HCT116 (cell line): ENCODE results near the gene PTOV1. TPM values are rescaled to one million over a fixed set of nuclear protein-coding genes. Genes with fewer than 3 reads are reported as not detected.

Experiments used
- ATAC-seq: fragments of 200-7000 bp; cut with Tn5 transposase; 2 replicates; pipeline ENCODE4 v1.9.1; 2020; ENCODE audit warnings: mild to moderate bottlenecking, moderate library complexity
- BruUV-seq: library from RNA; stranded (reverse); fragments of 400-500 nt; replicated peaks from 2 replicates; lab custom pipeline; 2021; lab: Mats Ljungman, UMichigan
- CTCF ChIA-PET: fragments of 300-600 bp; sonication (Branson Sonifier 250); formaldehyde crosslinking; loops from one replicate; lab custom pipeline; 2021; ENCODE audit warnings: antibody characterized with exemption; lab: Charles Lee
- POLR2A ChIA-PET: fragments of 300-600, 350-600 bp; sonication (Branson Sonifier 250); formaldehyde crosslinking; loops from one replicate; lab custom pipeline; 2021; ENCODE audit warnings: antibody characterized with exemption; lab: Charles Lee
- RAD21 ChIA-PET, 2 experiments: fragments of 300-600 bp; sonication (Branson Sonifier 250); formaldehyde crosslinking; loops; one replicate each; lab custom pipeline; 2023; ENCODE audit warnings: low total read pairs in 2 of 2; ENCODE audit not compliant: uncharacterized antibody in 2 of 2, unreplicated experiment in 2 of 2, low non-redundant PET in 1 of 2; lab: Charles Lee
- DNase-seq: peaks from one replicate; pipeline ENCODE4 v3.0.0-alpha.2; 2010; ENCODE audit warnings: low read depth, low spot score
- H2AFZ ChIP-seq: fragments of 200-600 bp; shearing (Covaris generic), sonication (generic); 2 replicates; pipeline ENCODE4 v1.6.1; 2017; ENCODE audit warnings: low read depth, mixed run types, mixed read lengths, antibody characterized with exemption, low read length; ENCODE audit not compliant: poor library complexity, severe bottlenecking
- H3K27ac ChIP-seq: 2 replicates; pipeline ENCODE4 v1.5.1; 2012; ENCODE audit warnings: low read depth, low read length
- H3K27me3 ChIP-seq: fragments of 200-600 bp; sonication (generic); 2 replicates; pipeline ENCODE4 v1.6.1; 2016; ENCODE audit warnings: mixed run types, low read length, mixed read lengths; ENCODE audit not compliant: insufficient read depth
- H3K36me3 ChIP-seq, 2 experiments: fragments of 200-500 bp in 1 of 2; fragments of 200-600 bp in 1 of 2; sonication (Bioruptor generic) in 1 of 2; sonication (generic) in 1 of 2; 2 replicates each; pipeline versions ENCODE4 v1.5.1 to v1.6.1; 2014 to 2016; ENCODE audit warnings: low read length in 2 of 2, inconsistent platforms in 1 of 2, mixed read lengths in 1 of 2, mixed run types in 1 of 2; ENCODE audit not compliant: insufficient read depth in 2 of 2, control insufficient read depth in 1 of 2
- H3K4me1 ChIP-seq, 2 experiments: fragments of 200-600 bp in 1 of 2; sonication (generic) in 1 of 2; 2 replicates each; pipeline versions ENCODE4 v1.5.1 to v1.6.1; 2012 to 2017; ENCODE audit warnings: low read length in 2 of 2, inconsistent platforms in 1 of 2, mild to moderate bottlenecking in 1 of 2, mixed read lengths in 1 of 2, mixed run types in 1 of 2, moderate library complexity in 1 of 2; ENCODE audit not compliant: insufficient read depth in 2 of 2, control insufficient read depth in 1 of 2
- H3K4me2 ChIP-seq: fragments of 200-600 bp; sonication (generic); 2 replicates; pipeline ENCODE4 v1.6.1; 2017; ENCODE audit warnings: mixed run types, low read length, mixed read lengths
- H3K4me3 ChIP-seq, 2 experiments: fragments of 200-600 bp in 1 of 2; sonication (generic) in 1 of 2; replicated peaks in 1 of 2; 2 replicates each; pipeline ENCODE4 v1.5.1; 2011 to 2016; ENCODE audit warnings: low read length in 2 of 2, control low read depth in 1 of 2, low read depth in 1 of 2, mild to moderate bottlenecking in 1 of 2, mixed read lengths in 1 of 2, mixed run types in 1 of 2
- H3K79me2 ChIP-seq: fragments of 200-600 bp; sonication (generic); 2 replicates; pipeline ENCODE4 v1.6.1; 2017; ENCODE audit warnings: mild to moderate bottlenecking, mixed run types, low read length, moderate library complexity, mixed read lengths; ENCODE audit not compliant: insufficient read depth
- H3K9ac ChIP-seq: fragments of 200-600 bp; sonication (generic); 2 replicates; pipeline ENCODE4 v1.6.1; 2016; ENCODE audit warnings: low read length, mixed read lengths
- H3K9me2 ChIP-seq: fragments of 200-600 bp; sonication (generic), shearing (Covaris generic); 2 replicates; pipeline ENCODE4 v1.6.1; 2017; ENCODE audit warnings: mixed run types, mild to moderate bottlenecking, moderate library complexity; ENCODE audit not compliant: insufficient read depth
- H3K9me3 ChIP-seq, 2 experiments: fragments of 200-500 bp in 1 of 2; fragments of 200-600 bp in 1 of 2; sonication (Bioruptor generic) in 1 of 2; sonication (generic) in 1 of 2; 2 replicates each; pipeline ENCODE4 v1.6.1; 2014 to 2017; ENCODE audit warnings: low read length in 2 of 2, mixed read lengths in 2 of 2, inconsistent platforms in 1 of 2, low read depth in 1 of 2, mild to moderate bottlenecking in 1 of 2, mixed run types in 1 of 2, moderate library complexity in 1 of 2; ENCODE audit not compliant: control insufficient read depth in 1 of 2, insufficient read depth in 1 of 2
- H4K20me1 ChIP-seq: fragments of 200-600 bp; sonication (generic), shearing (Covaris generic); 2 replicates; pipeline ENCODE4 v1.6.1; 2017; ENCODE audit warnings: mixed run types, mild to moderate bottlenecking, moderate library complexity; ENCODE audit not compliant: insufficient read depth
- ATF3 ChIP-seq: IDR thresholded peaks from 2 replicates; pipeline ENCODE4 v1.6.1; 2012
- CTCF ChIP-seq, 3 experiments: fragments of 200-600 bp in 1 of 3; sonication (generic) in 1 of 3; IDR thresholded peaks in 2 of 3; conservative IDR thresholded peaks in 1 of 3; 2 replicates each; pipeline ENCODE4 v1.5.1; 2012 to 2017; ENCODE audit warnings: low read depth in 2 of 3, low read length in 2 of 3, antibody characterized with exemption in 1 of 3, borderline replicate concordance in 1 of 3, control low read depth in 1 of 3, mild to moderate bottlenecking in 1 of 3, mixed read lengths in 1 of 3, mixed run types in 1 of 3, moderate library complexity in 1 of 3; ENCODE audit not compliant: insufficient read depth in 1 of 3
- ELF1 ChIP-seq: IDR thresholded peaks from 2 replicates; pipeline ENCODE4 v1.6.1; 2012; ENCODE audit warnings: low read depth, borderline replicate concordance
- EZH2 ChIP-seq: fragments of 200-600 bp; sonication (generic); IDR thresholded peaks from 2 replicates; pipeline ENCODE4 v1.6.1; 2017; ENCODE audit warnings: antibody characterized with exemption, mixed run types
- EZH2phosphoT487 ChIP-seq: fragments of 200-600 bp; IDR thresholded peaks from 2 replicates; pipeline ENCODE4 v1.6.1; 2018; ENCODE audit warnings: antibody characterized with exemption, borderline replicate concordance
- JUND ChIP-seq: IDR thresholded peaks from 2 replicates; pipeline ENCODE4 v1.6.1; 2012
- MAX ChIP-seq: IDR thresholded peaks from 2 replicates; pipeline ENCODE4 v1.6.1; 2012
- POLR2AphosphoS5 ChIP-seq: IDR thresholded peaks from 2 replicates; pipeline ENCODE4 v1.6.1; 2011; ENCODE audit warnings: mild to moderate bottlenecking, low read depth, low read length, moderate library complexity
- RAD21 ChIP-seq: IDR thresholded peaks from 2 replicates; pipeline ENCODE4 v1.6.1; 2012; ENCODE audit warnings: low read depth, mild to moderate bottlenecking
- REST ChIP-seq: IDR thresholded peaks from 2 replicates; pipeline ENCODE4 v1.6.1; 2012; ENCODE audit warnings: low read depth
- SIN3A ChIP-seq: IDR thresholded peaks from 2 replicates; pipeline ENCODE4 v1.6.1; 2012; ENCODE audit warnings: low read depth
- SRF ChIP-seq: IDR thresholded peaks from 2 replicates; pipeline ENCODE4 v1.6.1; 2012; ENCODE audit warnings: low read depth
- TCF7L2 ChIP-seq: IDR thresholded peaks from 2 replicates; pipeline ENCODE4 v1.7.0; 2011; ENCODE audit warnings: borderline replicate concordance, inconsistent platforms; ENCODE audit not compliant: insufficient read depth, insufficient read length; ENCODE audit errors: extremely low read depth
- YY1 ChIP-seq: IDR thresholded peaks from 2 replicates; pipeline ENCODE4 v1.6.1; 2011; ENCODE audit warnings: low read length, low read depth, moderate library complexity, mild to moderate bottlenecking; ENCODE audit not compliant: insufficient replicate concordance; ENCODE audit errors: extremely low read depth
- ZBTB33 ChIP-seq: IDR thresholded peaks from 2 replicates; pipeline ENCODE4 v1.6.1; 2011; ENCODE audit warnings: mild to moderate bottlenecking, low read length, moderate library complexity; ENCODE audit not compliant: insufficient replicate concordance; ENCODE audit errors: extremely low read depth
- ZNF274 ChIP-seq: fragments of 200-500 bp; sonication (Bioruptor generic); IDR thresholded peaks from 2 replicates; pipeline ENCODE4 v1.6.1; 2014; ENCODE audit warnings: mild to moderate bottlenecking, low read depth, low read length, inconsistent platforms
- intact Hi-C: fragments of 100-400 bp; cut with micrococcal nuclease; formaldehyde crosslinking; loops from 2 replicates; pipeline ENCODE4 v1.10.0; 2022
- total RNA-seq: library from RNA; stranded (reverse); gene quantifications from one replicate; pipeline ENCODE4 v1.2.1, GENCODE V29; 2021; ENCODE audit not compliant: unreplicated experiment

Gene PTOV1
- total RNA-seq, 1 experiment from 2014 or later = 236 TPM

GRCh38 chr19:49832556-49832955, 18.4 kb upstream of the PTOV1 start (continued):
- no peak for TF ChIP-seq REST
- TF ChIP-seq MAX = no peak

- ChIA-PET POLR2A (no interaction called here), RAD21 (no interaction called here), CTCF (no interaction called here)
- Histone ChIP-seq H3K9ac (no peak overlapping the region), H4K20me1 (no peaks in the 10 kb centered on the region), H3K4me3 (no peak overlapping the region), H3K9me2 (no peaks in the 10 kb centered on the region), H3K4me2 (no peak overlapping the region), H3K36me3 (peaks cover 25 to 38% of the 10 kb centered on the region in 2 experiments), H2AFZ (no peak overlapping the region), H3K9me3 (no peaks in the 10 kb centered on the region), H3K27ac (no peak overlapping the region), H3K79me2 (no peaks in the 10 kb centered on the region), H3K4me1 (no peaks in the 10 kb centered on the region), H3K27me3 (no peaks in the 10 kb centered on the region)
- DNase-seq = no peak
- TF ChIP-seq ATF3 = no peak
- TF ChIP-seq SIN3A = no peak
- no peak for TF ChIP-seq ELF1
- TF ChIP-seq RAD21 = no peak
- TF ChIP-seq YY1 = no peak
- TF ChIP-seq CTCF (IDR thresholded peaks at IDR 0.05 in 2 of 3, conservative IDR thresholded peaks at IDR 0.05 in 1 of 3; ENCODE audit: borderline replicate concordance in 1 of 3, insufficient read depth in 1 of 3, low read depth in 2 of 3, low read length in 2 of 3) = no peak
- TF ChIP-seq SRF = no peak
- no peak for TF ChIP-seq EZH2
- no peak for TF ChIP-seq TCF7L2
- no peak for TF ChIP-seq POLR2AphosphoS5
- TF ChIP-seq EZH2phosphoT487 = no peak
- no peak for TF ChIP-seq JUND
- no peak for TF ChIP-seq MAX
- no peak for TF ChIP-seq ZBTB33
- no peak for TF ChIP-seq ZNF274
- BruUV-seq = no TSS peak
- intact Hi-C loops = no loop called here
- ATAC-seq = no peak
These were observed 17.4 kb upstream of the PTOV1 start for GRCh38 chr19:49833599-49833998.
